Measurements from ENCODE around the gene AP1S1.
"Not testable (repeated sequence)": the region's sequence is repeated elsewhere in the genome, so short reads cannot be mapped to it uniquely, and the experiment has no call there.

The AP1S1 gene

GRCh38 chr7:101172005-101172853 lies 18.0 kb downstream of the AP1S1 start:
- DNase-seq = no peak

GRCh38 chr7:101172854-101173751 lies 18.8 kb downstream of the AP1S1 start:
- no peak for DNase-seq

GRCh38 chr7:101173752-101174244 lies 19.5 kb downstream of the AP1S1 start:
- peak; percentile 62 for DNase-seq

- DNase-seq = no peak
These were observed 20.1 kb downstream of the AP1S1 start for GRCh38 chr7:101174322-101174854.

- no peak for DNase-seq
These were observed 21.4 kb downstream of the AP1S1 start for GRCh38 chr7:101175664-101176063.

GRCh38 chr7:101177644-101178043 lies 23.4 kb downstream of the AP1S1 start:
- DNase-seq = no peak

- peak; percentile 16 for DNase-seq
These were observed 24.8 kb downstream of the AP1S1 start for GRCh38 chr7:101179117-101179516.

- no peak for DNase-seq
These were observed 25.4 kb downstream of the AP1S1 start for GRCh38 chr7:101179713-101180112.

- DNase-seq = no peak
These were observed 26.0 kb downstream of the AP1S1 start, which contains the start of gene NAT16 for GRCh38 chr7:101180130-101180755. NAT16 (minus strand) TSS chr7:101180293; CDS start chr7:101174807, 5,486 bp downstream.

GRCh38 chr7:101185258-101185839 lies 31.1 kb downstream of the AP1S1 start:
- DNase-seq = no peak

- no peak for DNase-seq
These were observed 31.9 kb downstream of the AP1S1 start for GRCh38 chr7:101186194-101186593.

GRCh38 chr7:101186844-101187428 lies 32.7 kb downstream of the AP1S1 start:
- DNase-seq = no peak

- DNase-seq = no peak
These were observed 34.8 kb downstream of the AP1S1 start for GRCh38 chr7:101189109-101189508.

GRCh38 chr7:101195884-101196283 lies 41.6 kb downstream of the AP1S1 start:
- no peak for DNase-seq

- no peak for DNase-seq
These were observed 43.7 kb downstream of the AP1S1 start for GRCh38 chr7:101197991-101198390.

GRCh38 chr7:101198476-101198875 lies 44.2 kb downstream of the AP1S1 start:
- no peak for DNase-seq

GRCh38 chr7:101199522-101199921 lies 45.2 kb downstream of the AP1S1 start:
- DNase-seq = not testable (repeated sequence)

- DNase-seq = no peak
These were observed 46.2 kb downstream of the AP1S1 start for GRCh38 chr7:101200504-101200861.

- no peak for DNase-seq
These were observed 46.8 kb downstream of the AP1S1 start, which contains the start of gene MOGAT3 for GRCh38 chr7:101200862-101201599. MOGAT3 (minus strand) TSS chr7:101201036; CDS start chr7:101200854, 182 bp downstream.

- no peak for DNase-seq
These were observed 47.7 kb downstream of the AP1S1 start for GRCh38 chr7:101201695-101202602.
